HG03095 (cell line): ENCODE results near the gene CFAP70.
"Not testable (repeated sequence)": the region's sequence is repeated elsewhere in the genome, so short reads cannot be mapped to it uniquely, and the experiment has no call there.

Source experiments
- ATAC-seq: cut with Tn5 transposase; IDR thresholded peaks from one replicate; pipeline ENCODE4 v1.9.1; 2021; ENCODE audit warnings: moderate library complexity; ENCODE audit not compliant: unreplicated experiment

CFAP70 gene

DNA sequence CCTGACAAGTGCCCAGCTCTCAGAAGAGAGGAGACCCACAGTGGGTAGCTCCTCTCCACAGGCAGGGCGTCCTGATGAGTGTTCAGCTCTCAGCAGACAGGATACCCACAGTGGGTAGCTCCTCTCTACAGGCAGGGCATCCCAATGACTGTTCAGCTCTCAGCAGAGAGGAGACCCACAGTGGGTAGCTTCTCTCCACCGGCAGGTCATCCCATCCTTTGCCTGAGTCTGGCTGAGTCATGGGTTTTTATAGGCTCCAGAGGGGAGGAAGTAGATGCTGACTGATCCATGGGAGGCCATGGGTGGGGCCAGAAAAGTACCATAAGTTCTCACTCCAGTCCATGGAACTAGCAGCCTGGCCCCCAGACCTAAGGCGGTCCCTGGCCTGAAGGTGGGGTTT, 18.5 kb downstream of the CFAP70 start:
- no peak for ATAC-seq

DNA sequence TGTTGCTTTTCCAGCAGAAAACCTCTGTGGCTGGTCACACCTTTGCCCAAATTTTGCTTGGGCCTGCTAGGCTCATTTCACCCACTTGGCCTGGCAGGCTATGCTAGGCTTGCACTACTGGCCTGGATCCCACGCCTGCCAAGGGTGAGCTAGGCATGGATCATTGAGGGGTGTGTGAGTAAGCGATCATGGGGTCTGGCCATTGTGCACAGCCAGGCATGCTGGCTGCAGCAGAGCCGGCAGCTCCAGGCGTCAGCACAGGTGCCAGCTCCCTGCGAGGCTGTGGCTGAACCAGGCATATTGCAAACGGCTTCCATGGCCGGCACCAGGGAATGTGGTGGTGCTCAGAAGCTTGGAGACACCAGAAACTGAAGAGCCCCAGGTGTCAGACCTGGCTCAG, 19.2 kb downstream of the CFAP70 start:
- ATAC-seq: no peak

DNA sequence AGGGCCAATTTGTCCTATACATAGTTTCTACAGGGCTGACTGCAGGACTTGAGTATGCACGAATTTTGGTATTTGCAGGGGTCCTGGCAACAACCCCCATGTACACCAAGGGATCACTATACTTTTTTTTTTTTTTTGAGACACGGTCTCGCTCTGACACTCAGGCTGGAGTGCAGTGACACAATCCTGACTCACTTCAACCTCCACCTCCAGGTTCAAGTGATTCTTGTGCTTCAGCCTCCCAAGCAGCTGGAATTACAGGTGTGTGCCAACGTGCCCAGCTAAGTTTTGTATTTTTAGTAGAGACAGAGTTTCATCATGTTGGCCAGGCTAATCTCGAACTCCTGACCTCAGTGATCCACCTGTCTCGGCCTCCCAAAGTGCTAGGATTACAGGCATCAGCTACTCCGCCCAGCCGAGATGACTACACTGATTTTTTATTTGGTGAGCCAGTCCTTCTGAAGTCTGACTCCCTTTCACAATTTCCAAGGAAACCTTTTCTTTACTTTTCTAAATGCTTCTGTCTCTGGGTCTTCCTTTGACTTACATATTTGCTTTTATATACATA, 19.8 kb downstream of the CFAP70 start:
- ATAC-seq: no peak

DNA sequence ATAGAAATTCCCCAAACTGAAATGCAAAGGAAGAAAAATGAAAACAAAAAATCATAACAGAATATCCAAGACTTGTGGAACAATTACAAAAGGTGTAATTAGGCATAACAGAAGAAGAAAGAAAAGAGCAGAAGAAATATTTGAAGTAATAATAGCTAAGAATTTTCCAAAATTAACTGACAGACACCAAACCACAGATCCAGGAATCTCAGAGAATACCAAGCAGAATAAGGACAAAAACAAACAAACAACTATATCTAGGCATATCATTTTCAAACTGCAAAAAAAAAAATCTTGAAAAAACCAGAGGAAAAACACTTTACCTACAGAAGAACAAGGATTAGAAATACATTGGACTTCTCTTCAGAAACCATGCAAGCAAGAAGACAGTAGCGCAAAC, 25.5 kb downstream of the CFAP70 start:
- no peak for ATAC-seq

DNA sequence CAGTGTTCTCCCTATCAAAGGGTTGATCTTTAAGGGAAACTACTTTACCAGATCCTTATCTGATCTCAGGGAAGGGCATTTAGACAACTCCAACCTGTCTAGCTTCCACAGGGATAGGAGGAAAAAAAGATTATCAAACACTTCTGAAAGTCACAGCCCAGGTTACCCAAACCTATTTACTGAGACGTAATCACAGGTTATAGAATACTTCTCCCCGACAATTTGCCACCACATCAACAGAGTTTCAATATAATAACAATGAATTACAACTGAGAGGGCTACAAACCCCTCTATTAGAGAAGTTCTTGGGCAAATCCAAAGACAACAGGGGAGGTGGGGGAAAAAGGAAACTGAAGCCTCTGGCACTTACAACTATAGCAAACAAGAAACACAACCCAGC, 26.3 kb downstream of the CFAP70 start:
- no peak for ATAC-seq

DNA sequence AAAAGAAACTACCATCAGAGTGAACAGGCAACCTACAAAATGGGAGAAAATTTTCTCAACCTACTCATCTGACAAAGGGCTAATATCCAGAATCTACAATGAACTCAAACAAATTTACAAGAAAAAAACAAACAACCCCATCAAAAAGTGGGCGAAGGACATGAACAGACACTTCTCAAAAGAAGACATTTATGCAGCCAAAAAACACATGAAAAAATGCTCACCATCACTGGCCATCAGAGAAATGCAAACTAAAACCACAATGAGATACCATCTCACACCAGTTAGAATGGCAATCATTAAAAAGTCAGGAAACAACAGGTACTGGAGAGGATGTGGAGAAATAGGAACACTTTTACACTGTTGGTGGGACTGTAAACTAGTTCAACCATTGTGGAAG, 30.1 kb downstream of the CFAP70 start:
- ATAC-seq: not testable (repeated sequence)

DNA sequence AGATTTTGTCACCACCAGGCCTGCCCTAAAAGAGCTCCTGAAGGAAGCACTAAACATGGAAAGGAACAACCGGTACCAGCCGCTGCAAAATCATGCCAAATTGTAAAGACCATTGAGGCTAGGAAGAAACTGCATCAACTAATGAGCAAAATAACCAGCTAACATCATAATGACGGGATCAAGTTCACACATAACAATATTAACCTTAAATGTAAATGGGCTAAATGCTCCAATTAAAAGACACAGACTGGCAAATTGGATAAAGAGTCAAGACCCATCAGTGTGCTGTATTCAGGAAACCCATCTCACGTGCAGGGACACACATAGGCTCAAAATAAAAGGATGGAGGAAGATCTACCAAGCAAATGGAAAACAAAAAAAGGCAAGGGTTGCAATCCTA, 33.4 kb downstream of the CFAP70 start:
- not testable (repeated sequence) for ATAC-seq

DNA sequence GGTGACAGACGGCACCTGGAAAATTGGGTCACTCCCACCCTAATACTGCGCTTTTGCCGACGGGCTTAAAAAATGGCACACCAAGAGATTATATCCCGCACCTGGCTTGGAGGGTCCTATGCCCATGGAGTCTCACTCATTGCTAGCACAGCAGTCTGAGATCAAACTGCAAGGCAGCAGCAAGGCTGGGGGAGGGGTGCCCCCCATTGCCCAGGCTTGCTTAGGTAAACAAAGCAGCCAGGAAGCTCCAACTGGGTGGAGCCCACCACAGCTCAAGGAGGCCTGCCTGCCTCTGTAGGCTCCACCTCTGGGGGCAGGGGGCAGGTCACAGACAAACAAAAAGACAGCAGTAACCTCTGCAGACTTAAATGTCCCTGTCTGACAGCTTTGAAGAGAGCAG, 35.1 kb downstream of the CFAP70 start:
- not testable (repeated sequence) for ATAC-seq

DNA sequence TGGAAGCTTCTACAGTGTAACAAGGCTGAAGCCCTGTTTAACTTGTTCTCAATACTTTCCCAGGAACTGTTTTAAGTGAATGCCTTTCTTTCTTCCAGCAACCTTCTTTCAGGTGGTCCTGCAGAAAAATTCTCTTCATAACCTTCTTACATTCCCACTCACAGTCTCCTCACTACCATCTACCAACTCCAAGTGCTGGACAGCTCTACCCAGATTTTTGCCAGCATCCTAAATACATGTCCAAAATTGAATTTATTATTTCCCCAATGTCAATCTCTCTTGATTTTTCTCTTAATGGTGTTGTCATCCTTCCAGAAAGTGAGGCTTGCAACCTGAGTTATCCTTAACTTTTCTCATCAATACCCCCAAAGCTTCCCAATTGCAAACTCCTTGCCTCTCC, 48.2 kb downstream of the CFAP70 start:
- no peak for ATAC-seq

DNA sequence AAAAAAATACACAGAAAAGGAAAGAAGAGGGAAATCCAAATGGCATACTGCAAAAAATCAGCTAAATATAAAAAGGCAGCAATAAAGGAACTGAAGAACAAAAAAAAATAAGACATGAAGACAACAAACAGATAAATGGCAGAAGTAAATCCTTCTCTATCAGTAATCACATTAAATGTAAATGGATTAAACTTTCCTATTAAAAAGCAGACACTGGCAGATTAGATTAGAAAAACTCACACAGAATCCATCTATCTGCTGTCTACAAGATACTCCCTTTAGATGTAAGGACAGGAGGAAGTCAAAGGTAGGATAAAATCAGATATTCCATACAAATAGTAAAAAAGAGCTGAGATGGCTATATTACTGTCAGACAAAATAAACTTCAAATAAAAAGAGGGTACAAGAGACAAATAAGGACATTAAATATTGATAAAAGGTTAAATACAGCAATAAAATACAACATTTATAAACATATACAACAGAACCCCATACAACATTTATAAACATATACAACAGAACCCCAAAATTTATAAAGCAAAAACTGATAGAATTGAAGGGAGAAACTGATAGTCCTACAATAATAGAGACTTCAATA, 51.4 kb downstream of the CFAP70 start:
- no peak for ATAC-seq

DNA sequence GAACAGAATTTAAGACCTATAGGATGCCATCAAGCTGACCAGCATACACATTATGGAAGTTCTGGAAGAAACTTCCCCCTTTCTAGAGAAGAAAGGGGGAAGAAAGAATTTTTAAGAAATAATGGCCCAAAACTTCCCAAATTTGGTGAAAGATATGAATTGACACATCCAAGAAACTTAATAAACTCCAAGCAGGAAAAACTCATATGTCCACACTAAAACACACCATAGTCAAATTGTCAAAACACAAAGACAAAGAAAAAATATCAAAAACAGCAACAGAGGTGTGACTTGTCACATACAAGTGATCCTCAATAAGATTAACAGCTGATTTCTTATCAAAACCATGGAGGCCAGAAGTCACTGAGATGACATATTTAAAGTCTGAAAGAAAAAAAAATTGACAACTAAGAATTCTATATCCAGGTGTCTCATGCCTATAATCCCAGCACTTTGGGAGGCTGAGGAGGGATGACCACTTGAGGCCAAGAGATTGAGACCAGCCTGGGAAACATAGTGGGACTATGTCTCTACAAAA, 52.4 kb downstream of the CFAP70 start:
- ATAC-seq: no peak

DNA sequence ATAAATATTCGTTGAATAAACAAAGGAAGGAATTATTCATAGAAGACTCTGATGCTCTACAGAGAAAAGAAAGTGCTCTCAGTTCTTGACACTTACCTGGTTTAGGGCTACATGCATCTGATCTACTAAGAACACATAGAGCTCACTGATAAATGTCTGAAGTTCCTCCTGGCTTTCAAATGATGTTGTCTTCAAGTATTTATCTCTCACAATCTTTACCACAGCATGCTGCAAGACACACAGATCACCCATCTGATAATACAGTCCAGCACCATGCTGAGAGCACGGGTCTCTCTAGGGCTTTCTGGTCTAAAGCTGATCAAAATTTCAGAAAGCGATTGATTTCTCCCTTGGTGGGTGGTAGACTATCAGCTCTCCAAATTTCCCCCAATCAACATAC, 61.7 kb downstream of the CFAP70 start:
- no peak for ATAC-seq

DNA sequence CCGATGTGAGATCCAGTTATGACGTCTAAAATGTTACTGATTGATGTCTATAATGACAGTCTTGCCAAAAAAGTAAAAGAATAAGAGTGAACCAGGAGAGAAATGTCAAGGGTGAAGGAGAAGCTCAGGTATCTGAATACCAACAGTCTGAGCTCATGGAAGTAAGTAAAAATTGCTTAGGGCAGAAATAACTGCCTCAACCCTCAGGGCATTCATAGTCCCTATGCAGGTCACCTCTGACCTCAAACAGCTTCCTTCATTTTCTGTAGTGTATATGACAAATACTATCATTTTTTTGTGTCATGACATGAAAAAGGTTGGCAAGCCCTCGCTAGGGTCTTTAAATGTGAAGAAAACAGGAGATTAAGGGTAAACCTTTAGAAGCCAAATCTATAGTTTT, 65.2 kb downstream of the CFAP70 start:
- ATAC-seq: no peak

DNA sequence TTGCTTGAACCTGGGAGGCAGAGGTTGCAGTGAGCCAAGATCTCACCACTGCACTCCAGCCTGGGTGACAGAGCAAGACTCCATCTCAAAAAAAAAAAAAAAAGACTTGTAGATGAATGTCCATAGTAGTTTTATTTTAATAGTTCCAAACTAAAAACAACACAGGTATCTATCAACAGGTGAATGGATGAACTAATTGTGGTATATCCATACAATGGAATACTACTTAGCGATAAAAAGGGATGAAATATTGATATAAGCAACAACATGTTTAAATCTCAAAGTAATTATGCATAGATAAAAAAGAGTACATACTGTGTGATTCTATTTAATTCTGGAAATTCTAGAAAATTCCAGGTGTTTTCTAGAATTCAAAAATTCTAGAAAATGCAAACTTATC, 68.7 kb downstream of the CFAP70 start:
- no peak for ATAC-seq

DNA sequence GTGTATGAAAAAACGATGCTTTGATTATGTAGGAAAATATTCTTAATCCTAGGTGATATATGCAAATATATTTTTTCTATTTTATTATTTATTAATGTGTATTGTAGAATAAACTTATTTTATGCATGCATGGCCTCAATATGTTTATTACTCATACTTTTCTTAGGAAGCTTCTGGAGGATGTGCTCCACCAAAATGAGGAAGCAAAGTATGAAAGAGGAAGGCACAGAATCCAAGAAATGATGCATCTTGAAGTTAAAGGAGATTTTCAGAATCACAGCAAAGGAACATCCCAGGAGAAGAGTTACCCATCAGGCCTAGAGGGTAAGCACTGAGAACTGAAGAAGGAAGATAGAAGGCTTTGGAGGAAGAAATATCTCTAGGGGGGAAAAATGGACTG, 71.2 kb downstream of the CFAP70 start:
- no peak for ATAC-seq

DNA sequence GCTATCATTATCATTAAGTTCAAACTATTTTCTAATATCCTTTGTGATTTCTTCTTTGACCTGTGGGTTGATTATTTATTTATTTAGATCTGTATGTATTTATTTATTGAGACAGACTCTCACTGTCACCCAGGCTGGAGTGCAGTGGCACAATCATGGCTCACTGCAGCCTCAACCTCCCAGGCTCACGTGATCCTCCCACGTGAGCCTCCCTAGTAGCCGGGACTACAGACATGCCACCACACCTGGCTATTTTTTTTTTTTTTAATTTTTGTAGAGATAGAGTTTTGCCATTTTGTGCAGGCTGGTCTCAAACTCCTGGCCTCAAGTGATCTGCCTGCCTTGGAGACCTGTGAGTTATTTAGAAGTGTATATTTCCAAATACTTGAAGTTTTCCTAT, 77.6 kb downstream of the CFAP70 start:
- ATAC-seq: no peak

DNA sequence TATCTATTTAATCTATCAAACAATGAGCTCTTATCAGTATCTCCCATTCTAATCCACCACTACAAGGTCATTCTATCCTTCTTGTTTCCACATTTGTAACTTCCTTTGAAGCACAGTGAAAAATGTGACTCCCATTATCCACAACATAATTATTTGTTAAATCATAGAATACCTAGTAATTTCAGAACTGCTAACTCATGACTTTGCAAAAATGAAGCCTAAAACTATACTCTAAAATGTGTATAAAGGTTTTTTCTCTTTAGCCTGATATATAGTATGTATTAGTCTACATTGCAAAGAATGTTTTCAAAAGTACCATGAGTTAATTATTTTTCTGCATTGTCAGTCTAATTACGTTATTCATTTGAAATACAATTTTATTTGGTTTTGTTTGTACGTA, 94.2 kb downstream of the CFAP70 start:
- ATAC-seq: no peak

DNA sequence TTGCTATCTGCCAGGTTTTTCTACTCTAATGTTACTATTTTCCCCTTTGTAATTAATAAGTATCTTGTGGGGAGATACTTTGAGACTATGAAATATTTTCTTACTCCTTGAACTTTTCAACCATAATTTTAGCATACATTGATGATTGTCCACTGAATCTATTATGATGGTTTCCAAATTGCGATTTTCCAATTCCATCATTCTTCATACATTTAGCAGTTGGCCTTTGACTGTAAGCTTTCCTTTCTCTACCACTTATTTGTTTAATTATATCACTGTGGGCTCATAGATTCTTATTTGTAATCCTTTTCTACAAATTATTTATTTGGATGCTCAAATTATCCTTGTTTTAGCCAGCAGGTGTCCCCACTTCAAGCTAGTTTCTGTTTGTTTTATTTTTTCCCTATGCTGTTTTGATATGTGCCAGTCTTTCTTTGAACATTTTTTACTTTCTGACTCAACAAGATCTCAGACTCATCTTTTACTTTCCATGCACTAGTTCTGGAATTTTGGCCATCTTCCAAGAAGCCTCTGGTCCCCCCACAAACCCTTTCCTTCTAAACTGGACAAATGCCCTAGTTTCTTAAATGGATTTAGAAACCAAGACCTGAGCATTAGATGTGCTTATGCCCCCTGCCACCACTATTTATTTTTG, 94.8 kb downstream of the CFAP70 start:
- no peak for ATAC-seq

DNA sequence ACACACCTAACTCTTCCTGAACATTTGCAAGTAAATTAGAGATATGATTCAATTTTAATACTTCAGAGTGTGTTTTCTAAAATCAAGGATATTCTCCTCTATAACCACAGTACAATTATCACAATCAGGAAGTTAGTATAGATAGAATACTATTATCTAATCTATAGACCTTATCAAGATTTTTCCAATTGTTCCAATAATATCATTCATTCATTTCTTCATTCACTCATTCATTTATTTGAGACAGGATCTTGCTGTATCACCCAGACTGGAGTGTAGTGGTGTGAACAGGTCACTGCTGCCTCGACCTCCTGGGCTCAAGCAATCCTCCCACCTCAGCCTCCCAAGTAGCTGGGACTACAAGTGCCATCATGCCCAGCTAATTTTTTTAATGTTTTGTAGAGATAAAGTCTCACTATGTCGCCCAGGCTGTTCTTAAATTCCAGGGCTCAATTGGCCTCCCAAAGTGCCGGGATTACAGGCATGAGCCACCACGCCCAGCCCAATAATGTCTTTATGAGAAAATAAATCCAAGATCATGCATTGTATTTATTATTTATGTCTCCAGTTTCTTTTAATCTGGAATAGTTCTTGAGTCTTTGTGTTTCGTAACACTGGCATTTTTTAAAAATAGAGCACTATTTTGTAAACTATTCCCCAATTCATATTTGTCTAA, 95.6 kb downstream of the CFAP70 start:
- no peak for ATAC-seq

DNA sequence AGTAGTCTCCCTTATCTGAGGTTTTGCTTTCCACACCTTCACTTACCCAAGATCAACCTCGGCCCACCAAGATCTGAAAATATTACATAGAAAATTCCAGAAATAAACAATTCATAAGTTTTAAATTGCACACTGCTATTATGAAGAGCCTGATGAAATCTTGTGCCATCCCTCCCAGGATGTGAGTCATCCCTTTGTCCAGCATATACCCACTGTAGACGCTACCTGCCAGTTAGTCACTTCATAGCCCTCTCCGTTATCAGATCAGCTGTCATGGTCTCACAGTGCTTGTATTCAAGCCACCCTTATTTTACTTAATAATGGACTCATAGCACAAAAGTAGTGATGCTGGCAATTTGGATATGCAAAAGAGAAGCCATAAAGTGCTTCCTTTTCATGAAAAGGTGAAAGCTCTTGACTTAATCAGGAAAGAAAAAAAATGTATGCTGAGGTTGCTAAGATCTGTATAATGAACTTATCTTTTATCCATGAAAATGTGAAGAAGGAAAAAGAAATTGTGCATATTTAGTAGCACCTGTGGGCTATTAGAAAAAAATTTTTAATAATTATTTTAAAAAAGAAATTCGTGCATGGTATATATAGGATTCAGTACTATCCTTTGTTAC, 96.4 kb downstream of the CFAP70 start:
- no peak for ATAC-seq

DNA sequence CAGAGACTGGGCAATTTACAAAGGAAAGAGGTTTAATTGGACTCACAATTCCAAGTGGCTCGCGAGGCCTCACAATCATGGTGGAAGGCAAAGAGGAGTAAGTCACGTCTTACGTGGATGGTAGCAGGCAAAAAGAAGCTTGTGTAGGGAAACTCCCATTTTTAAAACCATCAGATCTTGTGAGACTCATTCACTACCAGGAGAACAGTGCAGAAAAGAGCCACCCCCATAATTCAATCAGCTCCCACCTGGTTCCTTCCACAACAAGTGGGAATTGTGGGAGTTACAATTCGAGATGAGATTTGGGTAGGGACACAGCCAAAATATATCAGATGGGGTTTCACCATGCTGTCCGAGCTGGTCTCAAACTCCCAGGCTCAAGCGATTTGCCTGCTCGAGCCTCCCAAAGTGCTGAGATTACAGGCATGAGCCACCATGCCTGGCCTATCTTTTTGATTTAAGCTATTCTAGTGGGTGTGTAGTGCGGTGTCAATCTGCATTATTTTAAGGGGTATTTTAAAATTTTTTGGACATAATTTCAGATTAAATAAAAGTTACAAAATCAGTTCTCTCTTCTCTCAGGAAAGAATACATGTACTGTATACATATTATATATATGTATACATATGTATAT, 97.2 kb downstream of the CFAP70 start:
- no peak for ATAC-seq
